Kidney tubule cell (primary cell): ENCODE results near the gene SLC15A4.
"Not testable (repeated sequence)": the region's sequence is repeated elsewhere in the genome, so short reads cannot be mapped to it uniquely, and the experiment has no call there.

Source experiments
- DNase-seq: peaks from one replicate; pipeline ENCODE4 v3.0.0-alpha.2; 2018; ENCODE audit warnings: low spot score

SLC15A4 gene

GRCh38 chr12:128823916-128824839 lies at the start of gene SLC15A4:
Gene SLC15A4 (minus strand): TSS chr12:128823958. CDS start chr12:128823943, 15 bp downstream.
- DNase-seq: peak; percentile 97

GRCh38 chr12:128872303-128872702 lies 48.5 kb upstream of the SLC15A4 start:
- DNase-seq: no peak

GRCh38 chr12:128871516-128871892 lies 47.7 kb upstream of the SLC15A4 start:
- no peak for DNase-seq

GRCh38 chr12:128867466-128867865 lies 43.7 kb upstream of the SLC15A4 start:
- DNase-seq: no peak

GRCh38 chr12:128864516-128865186 lies 40.9 kb upstream of the SLC15A4 start:
- DNase-seq: no peak

- no peak for DNase-seq
Observed at GRCh38 chr12:128863957-128864356, 40.2 kb upstream of the SLC15A4 start.

- DNase-seq: no peak
Observed at GRCh38 chr12:128861226-128862016, 37.7 kb upstream of the SLC15A4 start.

GRCh38 chr12:128859311-128859710 lies 35.6 kb upstream of the SLC15A4 start:
- DNase-seq: no peak

- DNase-seq: no peak
Observed at GRCh38 chr12:128857133-128857763, 33.5 kb upstream of the SLC15A4 start.

- DNase-seq: no peak
Observed at GRCh38 chr12:128856791-128857078, 33.0 kb upstream of the SLC15A4 start.

GRCh38 chr12:128856035-128856790 lies 32.5 kb upstream of the SLC15A4 start:
- no peak for DNase-seq

GRCh38 chr12:128853600-128854197 lies 29.9 kb upstream of the SLC15A4 start:
- no peak for DNase-seq

- DNase-seq: no peak
Observed at GRCh38 chr12:128852885-128853599, 29.3 kb upstream of the SLC15A4 start, which contains the start of gene GLT1D1. Gene GLT1D1 (plus strand): TSS chr12:128853478. CDS start chr12:128853582, 104 bp downstream.

GRCh38 chr12:128852026-128852698 lies 28.4 kb upstream of the SLC15A4 start:
- DNase-seq: no peak

- DNase-seq: not testable (repeated sequence)
Observed at GRCh38 chr12:128851429-128851828, 27.7 kb upstream of the SLC15A4 start.

GRCh38 chr12:128850400-128850799 lies 26.6 kb upstream of the SLC15A4 start:
- DNase-seq: no peak

GRCh38 chr12:128849806-128850205 lies 26.0 kb upstream of the SLC15A4 start:
- not testable (repeated sequence) for DNase-seq

- no peak for DNase-seq
Observed at GRCh38 chr12:128848371-128848770, 24.6 kb upstream of the SLC15A4 start.

- DNase-seq: not testable (repeated sequence)
Observed at GRCh38 chr12:128846671-128847070, 22.9 kb upstream of the SLC15A4 start.
